HG03097 (cell line): ENCODE data around the gene SCGN.

Experiments
- ATAC-seq: cut with Tn5 transposase; IDR thresholded peaks from one replicate; pipeline ENCODE4 v1.9.1; 2021; ENCODE audit not compliant: unreplicated experiment, low FRiP score

The SCGN gene, protein sequence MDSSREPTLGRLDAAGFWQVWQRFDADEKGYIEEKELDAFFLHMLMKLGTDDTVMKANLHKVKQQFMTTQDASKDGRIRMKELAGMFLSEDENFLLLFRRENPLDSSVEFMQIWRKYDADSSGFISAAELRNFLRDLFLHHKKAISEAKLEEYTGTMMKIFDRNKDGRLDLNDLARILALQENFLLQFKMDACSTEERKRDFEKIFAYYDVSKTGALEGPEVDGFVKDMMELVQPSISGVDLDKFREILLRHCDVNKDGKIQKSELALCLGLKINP

DNA sequence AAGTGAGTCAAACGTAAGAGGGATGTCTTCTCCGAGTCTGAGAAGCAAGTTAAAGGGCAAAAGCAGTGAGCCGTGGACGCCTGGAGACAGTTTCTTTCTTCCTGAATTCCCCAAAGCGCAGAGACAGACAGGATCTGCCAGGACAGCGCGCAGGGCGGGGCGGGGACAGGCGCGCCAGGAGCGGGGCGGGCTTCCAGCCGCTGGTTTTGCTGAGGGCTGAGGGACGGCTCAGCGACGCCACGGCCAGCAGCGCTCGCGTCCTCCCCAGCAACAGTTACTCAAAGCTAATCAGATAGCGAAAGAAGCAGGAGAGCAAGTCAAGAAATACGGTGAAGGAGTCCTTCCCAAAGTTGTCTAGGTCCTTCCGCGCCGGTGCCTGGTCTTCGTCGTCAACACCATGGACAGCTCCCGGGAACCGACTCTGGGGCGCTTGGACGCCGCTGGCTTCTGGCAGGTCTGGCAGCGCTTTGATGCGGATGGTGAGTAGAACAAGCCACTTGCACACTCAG is at the start of gene SCGN:
SCGN (plus strand) TSS at position 209 of the 509 bp plus-strand sequence; CDS start at position 398, 189 bp downstream.
- ATAC-seq, result no peak

DNA sequence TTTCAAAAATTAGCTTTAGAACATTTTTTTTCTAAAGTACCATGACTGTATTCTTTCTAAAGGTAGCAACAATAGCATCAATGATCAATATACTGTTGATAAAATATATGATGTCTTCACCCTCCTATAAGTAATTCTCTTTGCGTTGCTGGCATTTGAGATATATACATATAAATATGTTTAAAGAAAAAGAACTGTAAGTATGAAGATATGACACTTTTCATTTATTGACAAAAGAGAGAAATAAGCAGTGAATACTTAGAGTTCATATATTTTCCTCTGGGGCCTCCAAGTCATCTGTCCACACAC is 49.4 kb upstream of the SCGN start:
- ATAC-seq, result no peak

DNA sequence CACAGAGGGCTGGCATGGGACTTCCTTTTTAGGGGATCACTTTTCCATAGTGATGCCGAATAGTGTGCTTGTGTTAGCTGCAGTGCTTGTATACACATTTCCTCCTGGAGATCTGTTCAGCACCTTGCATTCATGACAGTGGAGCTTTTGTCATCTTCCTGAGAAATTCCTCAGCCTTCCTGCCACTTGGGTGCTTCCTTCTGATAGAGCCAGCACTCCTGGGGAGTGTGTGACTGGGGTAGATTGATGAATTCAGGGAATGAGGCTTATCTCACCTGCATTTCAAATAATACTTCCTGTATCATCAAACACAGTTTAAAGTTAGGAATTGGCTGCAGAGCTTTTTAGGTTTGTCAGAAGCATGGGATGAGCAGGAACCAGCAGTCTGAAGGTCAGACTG is 48.8 kb upstream of the SCGN start:
- ATAC-seq, result no peak

DNA sequence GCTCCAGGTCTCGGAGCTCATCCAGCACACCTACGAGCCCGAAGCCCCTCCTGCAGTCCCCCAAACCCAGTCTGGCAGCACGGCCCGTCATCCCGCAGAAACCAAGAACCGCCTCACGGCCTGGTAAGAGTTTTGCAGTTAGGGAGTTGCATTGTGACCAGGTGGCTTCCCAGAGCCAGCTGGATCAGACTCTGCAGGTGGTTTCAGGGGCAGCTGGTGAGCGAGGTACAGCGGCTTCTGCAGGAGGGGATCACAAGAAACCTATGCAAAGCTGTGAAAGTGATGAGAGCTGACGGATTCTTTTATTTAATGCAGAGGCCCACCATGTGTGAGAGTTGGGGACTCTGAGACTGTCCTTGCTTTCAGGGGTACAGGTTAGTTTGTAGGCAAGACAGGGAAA is 45.9 kb upstream of the SCGN start:
- ATAC-seq, result no peak

DNA sequence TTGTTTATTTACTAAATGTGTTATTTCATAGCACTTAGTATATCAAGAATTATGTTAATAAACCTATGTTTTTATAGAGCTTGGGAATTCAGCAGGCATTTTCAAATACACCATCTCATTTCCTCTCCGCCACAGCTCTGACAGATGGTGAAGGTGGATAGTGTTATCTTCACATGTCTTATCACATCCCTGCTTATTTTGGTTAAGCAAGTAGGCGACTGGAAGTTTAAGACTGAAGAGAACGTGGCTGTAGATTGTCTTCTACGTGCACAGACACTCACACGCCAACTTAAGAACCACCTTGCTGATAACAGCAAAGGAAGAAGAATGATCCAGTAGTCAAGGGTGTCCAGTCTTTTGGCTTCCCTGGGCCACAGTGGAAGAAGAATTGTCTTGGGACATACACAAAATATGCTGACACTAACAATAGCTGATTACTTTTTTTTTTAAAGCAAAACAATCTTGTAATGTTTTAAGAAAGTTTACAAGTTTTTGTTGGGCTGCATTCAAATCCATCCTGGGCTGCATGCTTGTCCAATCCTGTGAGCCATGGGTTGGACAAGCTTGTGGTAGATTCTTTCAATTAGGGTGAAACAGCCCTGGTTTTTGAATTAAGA is 43.3 kb upstream of the SCGN start:
- no peak for ATAC-seq

DNA sequence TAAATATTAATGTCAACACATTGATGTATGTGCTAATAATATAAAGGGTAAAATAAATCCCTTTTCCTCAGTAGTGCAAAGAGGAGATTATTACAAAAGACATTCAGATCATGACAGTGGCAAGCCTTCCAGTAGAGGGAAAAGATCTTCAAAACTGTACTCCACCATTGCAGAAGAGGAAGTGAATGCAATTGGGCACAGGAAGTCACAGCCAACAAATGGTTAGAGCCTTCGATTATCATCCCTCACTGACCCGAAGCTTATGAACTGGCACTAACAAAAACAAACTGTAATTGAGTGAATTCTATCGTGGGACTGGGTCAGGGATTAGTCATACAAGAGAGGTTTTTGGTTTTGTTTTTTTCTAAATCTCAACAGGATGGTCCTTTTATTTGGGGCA is 39.3 kb upstream of the SCGN start:
- ATAC-seq, result no peak

DNA sequence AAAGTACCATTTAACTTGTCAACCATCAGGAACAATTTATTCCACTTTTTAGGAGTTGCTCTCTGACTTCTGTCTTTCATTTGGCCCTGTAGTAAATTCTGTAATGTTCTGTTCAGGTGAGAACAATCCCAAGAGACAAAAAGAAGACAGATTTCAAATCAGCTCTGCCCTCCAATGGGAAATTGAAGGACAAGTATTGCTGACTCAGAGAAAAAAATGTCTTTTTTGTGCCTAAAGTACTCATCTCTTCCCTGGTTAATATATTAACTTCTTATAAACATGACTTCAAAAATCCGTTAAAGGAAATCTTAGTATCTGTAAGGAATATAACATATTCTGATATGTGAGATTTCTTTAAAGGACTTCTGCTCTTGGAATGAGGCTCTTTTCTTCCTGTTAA is 38.6 kb upstream of the SCGN start:
- no peak for ATAC-seq

DNA sequence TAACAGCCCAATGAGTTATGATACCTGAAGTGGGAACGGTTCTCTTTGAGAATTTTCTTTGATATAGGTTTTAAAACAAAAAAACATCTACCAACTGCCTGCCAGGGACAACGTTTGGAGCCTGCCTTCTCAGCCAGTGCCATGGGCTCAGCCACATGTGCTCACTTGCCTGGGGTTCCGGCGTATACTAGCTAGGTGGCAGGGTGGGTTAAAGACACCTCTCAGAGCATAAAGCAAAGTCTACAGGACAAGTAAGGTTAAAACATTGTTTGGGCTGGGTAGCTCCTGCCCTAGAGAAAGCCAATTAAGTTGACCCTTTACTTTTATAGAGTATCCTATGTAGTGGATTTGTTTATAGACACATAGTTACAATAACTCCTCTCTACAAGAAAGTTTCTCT is 38.0 kb upstream of the SCGN start:
- ATAC-seq, result no peak

DNA sequence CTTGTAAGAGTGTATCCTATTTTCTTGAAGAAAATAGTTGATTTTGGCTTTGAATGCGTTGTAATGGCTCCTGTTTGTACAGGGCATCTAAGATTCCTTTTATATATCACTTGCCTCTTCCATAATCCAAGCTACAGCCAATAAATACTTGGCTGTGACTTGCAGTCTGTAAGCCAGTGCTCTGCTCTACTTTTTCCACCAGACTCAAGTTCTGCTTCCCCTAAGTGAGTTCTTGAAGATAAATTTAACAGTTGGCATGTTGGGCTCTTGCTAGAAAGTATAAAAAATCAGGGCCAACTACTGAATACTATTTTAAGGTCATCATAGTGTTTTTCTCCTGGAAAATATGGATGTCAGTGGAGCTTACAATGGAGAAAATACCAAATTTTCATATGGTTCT is 36.5 kb upstream of the SCGN start:
- ATAC-seq, result no peak

DNA sequence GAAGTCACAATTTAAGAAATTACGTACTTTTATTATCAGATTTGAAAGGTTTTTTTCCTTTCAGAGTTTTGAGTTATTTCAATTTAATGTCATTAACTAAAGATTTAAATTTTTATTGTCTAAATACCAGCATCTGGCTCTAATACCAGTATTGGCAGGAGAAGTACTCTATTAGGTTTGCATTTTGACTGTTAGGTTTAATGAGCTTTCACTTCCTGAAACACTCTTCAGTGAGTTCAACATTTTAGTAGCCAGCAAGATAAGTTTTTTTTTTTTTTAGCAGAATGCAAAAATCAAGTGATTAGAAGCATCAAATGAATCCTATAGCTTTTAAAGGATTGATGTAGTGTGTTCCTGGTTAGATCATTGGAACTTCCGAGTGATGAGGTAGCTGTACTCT is 34.0 kb upstream of the SCGN start:
- no peak for ATAC-seq

DNA sequence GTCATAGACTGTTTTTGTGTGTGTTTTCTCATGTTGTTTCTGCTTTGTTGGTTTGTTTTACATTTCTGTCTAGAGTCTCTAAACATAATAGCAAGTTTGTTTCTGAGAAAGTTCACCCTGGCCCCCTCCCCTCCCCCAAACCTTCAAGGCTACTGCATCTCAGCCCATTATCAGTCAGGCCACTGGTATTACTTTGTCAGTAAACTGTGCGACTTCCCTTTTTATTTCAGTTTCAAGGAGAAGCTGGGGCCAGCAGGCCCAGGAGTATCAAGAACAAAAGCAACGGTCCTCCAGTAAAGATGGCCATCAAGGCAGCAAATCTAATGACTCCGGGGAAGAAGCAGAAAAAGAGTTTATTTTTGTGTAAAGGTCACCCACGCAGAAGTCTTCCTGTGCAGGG is 32.8 kb upstream of the SCGN start:
- ATAC-seq, result no peak

DNA sequence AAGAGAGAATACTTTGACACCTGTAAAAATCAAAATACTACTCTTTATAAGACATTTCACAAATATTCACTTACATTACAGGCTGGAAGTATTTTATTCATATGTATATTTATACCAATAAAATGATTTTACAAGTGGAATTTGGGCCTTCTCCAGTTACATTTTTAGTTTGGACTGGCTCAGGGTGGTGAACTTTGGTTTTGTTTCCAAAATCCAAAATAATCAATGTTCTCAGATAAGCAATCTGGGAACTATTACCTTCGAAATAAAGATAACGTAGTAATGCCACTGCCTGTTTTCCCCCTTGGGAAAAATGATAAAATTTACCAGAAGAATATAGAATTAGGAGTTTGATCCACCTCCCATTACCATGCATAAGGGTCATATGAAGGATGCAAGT is 31.6 kb upstream of the SCGN start:
- ATAC-seq, result no peak

DNA sequence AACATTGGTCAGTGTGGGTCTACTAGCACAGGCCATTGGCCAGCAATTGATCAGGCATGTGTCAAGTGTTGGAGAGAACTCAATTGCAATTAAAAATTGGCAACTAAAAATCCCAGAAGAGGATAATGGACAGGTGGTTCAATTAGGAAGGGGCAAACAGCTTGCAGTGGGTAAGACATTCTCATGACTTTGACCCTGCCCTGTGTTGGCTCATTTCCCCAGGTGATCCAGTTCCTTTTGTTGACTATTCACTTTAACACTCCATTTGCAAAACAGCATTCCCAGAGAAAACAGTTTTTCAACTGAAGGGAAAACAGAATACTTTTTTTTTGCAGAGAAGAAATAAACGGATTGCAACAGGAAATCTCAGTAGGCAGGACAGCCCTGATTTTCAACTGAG is 28.9 kb upstream of the SCGN start:
- ATAC-seq, result no peak

DNA sequence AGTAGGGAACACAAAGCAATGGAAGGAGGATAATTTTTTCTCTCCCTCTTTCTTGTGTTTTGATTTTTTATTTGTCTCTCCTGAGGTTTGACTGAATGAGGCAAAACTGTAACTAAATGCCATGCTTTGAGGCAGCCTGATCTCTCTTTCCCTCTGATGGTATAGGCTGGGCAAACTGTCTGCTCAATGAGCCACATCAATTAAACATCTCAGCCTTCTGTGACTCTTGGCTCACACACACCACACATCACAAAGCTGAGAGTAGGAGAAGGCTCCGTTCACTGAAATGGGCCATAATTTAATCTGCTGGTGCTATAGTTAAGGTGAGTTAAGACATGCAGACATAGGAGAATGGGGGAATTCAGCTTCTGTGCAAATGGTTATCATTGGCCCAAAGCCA is 28.1 kb upstream of the SCGN start:
- no peak for ATAC-seq

DNA sequence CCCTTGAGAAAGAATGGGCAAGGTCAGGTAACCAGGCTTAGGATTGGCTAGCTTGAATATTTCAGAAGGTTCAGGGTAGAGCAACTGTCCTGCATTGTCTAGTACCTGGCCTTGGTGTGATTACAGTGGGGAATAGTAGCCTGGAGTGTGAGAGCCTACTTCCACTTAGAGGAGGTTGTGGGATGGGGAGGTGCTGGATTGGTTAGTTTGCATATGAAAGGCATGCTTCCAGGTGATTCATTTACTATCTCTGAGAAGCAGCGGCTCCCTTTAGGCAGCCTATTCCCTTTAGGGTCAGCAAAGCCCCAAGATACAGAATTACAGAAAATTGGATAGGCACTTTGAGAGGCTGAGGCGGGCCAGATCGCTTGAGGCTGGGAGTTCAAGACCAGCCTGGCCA is 25.0 kb upstream of the SCGN start:
- no peak for ATAC-seq

DNA sequence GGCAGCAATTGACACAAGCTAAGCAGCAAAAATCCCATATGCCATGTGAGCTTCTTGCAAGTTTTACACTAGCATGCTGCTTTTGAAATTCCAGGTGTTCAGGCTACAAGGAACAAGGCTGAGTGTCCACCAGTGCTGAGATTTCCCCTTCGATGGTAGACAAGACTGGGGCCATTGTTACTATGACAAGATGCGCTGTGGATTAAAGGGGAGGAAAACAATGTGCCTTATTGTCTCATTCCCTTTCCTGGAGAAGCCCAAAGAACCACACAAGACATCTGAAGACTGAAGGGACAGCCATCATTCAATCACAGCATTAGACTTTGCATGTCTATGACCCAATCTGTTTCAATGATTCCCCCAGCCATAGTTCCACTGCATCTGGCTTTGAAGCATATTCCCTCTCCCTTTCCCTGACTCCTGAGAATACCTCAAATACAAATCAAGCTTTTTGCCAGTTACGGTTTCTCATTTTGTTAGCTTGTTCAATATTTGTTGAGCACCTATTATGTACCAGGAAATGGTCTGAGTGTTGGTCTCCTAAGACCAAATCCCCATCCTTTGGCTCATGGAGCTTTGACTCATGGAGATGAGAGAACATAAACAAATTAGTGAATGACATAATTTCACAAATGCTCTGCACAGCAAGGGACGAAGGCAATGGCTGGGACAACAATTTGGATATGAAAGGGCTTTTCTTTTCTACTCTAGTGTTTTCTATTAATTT is 23.4 kb upstream of the SCGN start:
- ATAC-seq, result no peak

DNA sequence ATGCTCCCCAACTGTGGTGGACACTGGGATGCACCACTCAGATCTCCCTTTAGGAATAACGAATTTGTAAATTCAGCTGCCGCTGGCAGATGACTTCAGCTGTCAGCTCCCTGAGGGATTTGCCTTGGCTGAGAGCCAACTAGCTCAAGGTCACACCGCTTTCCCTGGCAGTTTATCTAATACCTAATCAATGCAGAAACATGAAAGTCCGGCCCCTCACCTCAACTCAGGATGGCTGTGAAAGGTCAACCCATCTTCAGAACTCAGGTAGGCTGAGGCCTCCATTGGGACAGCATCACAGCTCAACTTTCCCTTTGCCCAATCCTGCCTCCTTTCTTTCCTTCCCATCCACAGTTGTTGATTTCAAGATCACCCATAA is 22.8 kb upstream of the SCGN start:
- ATAC-seq, result no peak

DNA sequence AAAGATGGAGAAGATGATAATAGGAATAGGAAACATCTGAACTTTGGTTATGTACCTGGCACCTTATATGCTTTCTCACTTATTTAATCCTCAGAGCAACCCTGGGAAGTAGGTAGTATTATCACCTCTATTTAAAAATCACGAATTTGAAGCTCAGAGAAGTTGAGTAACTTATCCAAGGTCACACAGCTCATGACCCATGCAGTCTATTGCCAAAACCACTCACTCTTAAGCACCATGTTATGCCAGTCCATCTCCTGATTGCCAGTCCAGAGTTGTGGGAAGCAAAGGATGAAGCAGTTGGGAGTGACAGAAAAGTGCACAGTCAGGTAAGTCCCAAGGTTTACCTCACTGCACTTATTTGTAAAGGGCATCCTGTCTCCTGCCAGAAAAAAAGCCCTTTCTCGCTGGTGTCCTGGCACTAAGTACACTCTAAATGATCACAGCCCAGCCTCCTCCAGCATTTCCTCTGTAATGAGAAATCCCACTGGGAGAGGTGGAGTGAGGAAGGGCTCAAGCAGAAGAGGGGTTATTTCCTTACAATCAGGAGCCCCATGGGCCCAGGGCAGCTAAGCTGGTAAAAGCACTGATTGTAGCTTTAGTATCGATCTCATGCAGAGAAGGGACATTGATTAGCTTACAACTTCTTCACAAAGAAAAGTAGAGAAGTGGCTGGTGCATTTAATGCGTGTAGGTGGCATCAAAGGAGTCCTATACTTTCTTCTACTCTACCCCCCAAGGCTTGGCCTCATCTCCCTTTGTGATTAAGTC is 21.3 kb upstream of the SCGN start:
- ATAC-seq, result no peak

DNA sequence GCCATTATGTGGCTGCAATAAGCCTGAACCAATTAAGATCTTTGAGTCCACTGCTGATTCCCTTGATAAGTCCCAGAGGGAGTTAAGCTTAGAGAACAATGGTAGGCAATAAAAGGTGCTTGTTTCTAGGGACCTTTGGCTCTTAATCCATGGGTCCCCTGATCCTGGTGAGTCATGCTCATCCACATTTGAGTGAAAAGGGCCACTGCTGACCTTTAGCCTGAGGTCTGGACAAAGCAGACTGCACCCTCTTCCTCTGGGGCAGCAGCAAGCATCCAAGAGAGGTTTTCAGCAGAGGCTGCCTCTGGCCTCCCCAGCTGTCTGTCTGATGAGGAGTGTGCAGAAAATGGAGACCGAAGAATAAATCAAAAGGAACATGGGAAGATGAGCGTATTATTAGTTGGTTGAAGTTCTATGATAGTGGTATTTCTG is 16.1 kb upstream of the SCGN start:
- no peak for ATAC-seq

DNA sequence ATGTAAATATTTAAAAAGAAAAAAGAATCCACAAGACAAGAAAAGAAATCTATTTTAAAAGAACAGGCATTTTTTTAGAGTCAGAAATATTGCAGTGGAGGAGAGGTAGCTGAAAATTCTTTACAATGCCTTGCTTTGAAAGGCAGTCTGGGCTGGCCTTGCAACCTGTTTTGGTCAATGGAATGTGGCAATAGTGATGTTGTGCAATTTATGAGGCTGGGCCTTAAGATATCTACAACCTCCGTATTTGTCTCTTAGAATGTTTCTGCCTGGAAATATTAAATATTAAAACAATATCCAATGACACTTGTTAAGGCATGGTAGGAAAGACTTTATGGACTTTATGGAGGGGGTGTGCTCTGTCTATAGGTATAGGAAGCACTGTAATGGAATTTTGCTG is 14.8 kb upstream of the SCGN start:
- no peak for ATAC-seq

DNA sequence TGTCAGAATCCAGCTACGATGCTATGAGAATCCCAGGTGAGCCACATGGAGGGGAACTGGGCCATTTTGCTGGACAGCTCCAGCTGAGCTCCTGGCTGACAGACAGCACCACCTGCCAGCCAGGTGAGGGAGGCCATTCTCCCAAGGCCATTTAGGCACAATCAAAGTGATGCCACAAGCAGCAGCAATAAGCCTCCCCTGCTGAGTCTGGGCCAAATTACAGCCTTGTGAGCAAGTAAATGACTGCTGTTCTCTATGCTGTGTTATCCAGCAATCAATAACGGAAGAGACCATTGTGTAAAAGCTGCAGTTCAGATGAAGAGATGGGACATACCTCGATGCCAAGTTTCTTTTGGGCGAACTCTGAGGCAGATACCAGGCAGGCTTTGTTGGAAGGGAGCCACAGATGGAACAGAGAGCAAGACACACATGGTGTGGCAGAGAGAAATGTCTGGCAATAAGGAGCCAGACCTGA is 14.0 kb upstream of the SCGN start:
- no peak for ATAC-seq
